ENCODE measurements around the gene CAPN8. TPM values are rescaled to one million over a fixed set of nuclear protein-coding genes. Genes with fewer than 3 reads are reported as not detected.

Gene CAPN8
- total RNA-seq, 1 experiment from 2014 or later: 0.54 TPM

GRCh38 chr1:223513309-223513708 is 152.2 kb downstream of the CAPN8 start:
- BruUV-seq (replicated peaks): no TSS peak
- Histone ChIP-seq H3K27ac (ENCODE audit: low read depth, low read length) (no peak overlapping the region), H3K27me3 (ENCODE audit: insufficient read depth, low read length) (0 out of 2 replicates have a peak, but pooled peaks cover 16% of the 10 kb centered on the region), H3K9ac (ENCODE audit: low read length) (no peak overlapping the region), H3K79me2 (ENCODE audit: insufficient read depth, low read length) (no peaks in the 10 kb centered on the region), H3K4me1 (ENCODE audit: control insufficient read depth in 1 of 2, insufficient read depth in 2 of 2, low read length in 2 of 2) (no peaks in the 10 kb centered on the region), H3K36me3 (ENCODE audit: control insufficient read depth in 1 of 2, insufficient read depth in 2 of 2, low read length in 2 of 2) (no peaks in the 10 kb centered on the region), H2AFZ (ENCODE audit: low read depth, low read length, poor library complexity, severe bottlenecking) (no peak overlapping the region), H3K9me3 (ENCODE audit: control insufficient read depth in 1 of 2, insufficient read depth in 1 of 2, low read depth in 1 of 2, low read length in 2 of 2) (no peaks in the 10 kb centered on the region), H4K20me1 (ENCODE audit: insufficient read depth) (no peaks in the 10 kb centered on the region), H3K9me2 (ENCODE audit: insufficient read depth) (no peaks in the 10 kb centered on the region), H3K4me3 (replicated peaks in 1 of 2; ENCODE audit: low read depth in 1 of 2, low read length in 2 of 2) (no peak overlapping the region), H3K4me2 (ENCODE audit: low read length) (no peak overlapping the region)
- ChIA-PET CTCF (no interaction called here), POLR2A (no interaction called here), RAD21 (ENCODE audit: low non-redundant PET in 1 of 2, low total read pairs in 2 of 2, uncharacterized antibody in 2 of 2, unreplicated experiment in 2 of 2) (no interaction called here)
- TF ChIP-seq CTCF (IDR thresholded peaks at IDR 0.05 in 2 of 3, conservative IDR thresholded peaks at IDR 0.05 in 1 of 3; ENCODE audit: borderline replicate concordance in 1 of 3, insufficient read depth in 1 of 3, low read depth in 2 of 3, low read length in 2 of 3): no peak
- no peak for TF ChIP-seq CEBPB (IDR thresholded peaks at IDR 0.05; ENCODE audit: low read depth)
- no peak for TF ChIP-seq SRF (IDR thresholded peaks at IDR 0.05; ENCODE audit: low read depth)
- TF ChIP-seq ELF1 (IDR thresholded peaks at IDR 0.05; ENCODE audit: borderline replicate concordance, low read depth): no peak
- no peak for TF ChIP-seq ATF3 (IDR thresholded peaks at IDR 0.05)
- ATAC-seq (no peak), DNase-seq (ENCODE audit: low read depth, low spot score) (no peak)
- intact Hi-C loops (cut with micrococcal nuclease): no loop called here

DNA sequence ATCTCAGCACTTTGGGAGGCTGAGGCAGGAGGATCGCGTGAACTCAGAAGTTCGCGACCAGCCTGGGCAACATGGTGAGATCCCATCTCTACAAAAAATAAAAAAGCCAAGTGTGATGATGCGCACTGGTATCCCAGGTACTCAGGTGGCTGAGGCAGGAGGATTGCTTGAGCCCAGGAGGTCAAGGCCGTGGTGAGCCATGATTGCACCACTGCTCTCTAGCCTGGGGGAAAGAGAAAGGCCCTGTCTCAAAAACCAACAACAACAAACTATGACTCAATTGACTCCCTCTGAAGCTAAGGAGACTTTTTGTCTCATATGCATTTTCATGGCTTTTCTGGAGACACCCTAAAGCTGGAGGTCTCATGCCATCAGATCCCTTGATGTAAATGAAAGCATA is 153.4 kb downstream of the CAPN8 start:
- Histone ChIP-seq H3K27me3 (ENCODE audit: insufficient read depth, low read length) (0 out of 2 replicates have a peak, but pooled peaks cover 16% of the 10 kb centered on the region), H2AFZ (ENCODE audit: low read depth, low read length, poor library complexity, severe bottlenecking) (no peak overlapping the region), H3K36me3 (ENCODE audit: control insufficient read depth in 1 of 2, insufficient read depth in 2 of 2, low read length in 2 of 2) (no peaks in the 10 kb centered on the region), H3K4me1 (ENCODE audit: control insufficient read depth in 1 of 2, insufficient read depth in 2 of 2, low read length in 2 of 2) (no peaks in the 10 kb centered on the region), H3K4me3 (replicated peaks in 1 of 2; ENCODE audit: low read depth in 1 of 2, low read length in 2 of 2) (no peak overlapping the region), H3K79me2 (ENCODE audit: insufficient read depth, low read length) (no peaks in the 10 kb centered on the region), H4K20me1 (ENCODE audit: insufficient read depth) (no peaks in the 10 kb centered on the region), H3K9ac (ENCODE audit: low read length) (no peak overlapping the region), H3K9me3 (ENCODE audit: control insufficient read depth in 1 of 2, insufficient read depth in 1 of 2, low read depth in 1 of 2, low read length in 2 of 2) (no peaks in the 10 kb centered on the region), H3K4me2 (ENCODE audit: low read length) (no peak overlapping the region), H3K27ac (ENCODE audit: low read depth, low read length) (no peak overlapping the region), H3K9me2 (ENCODE audit: insufficient read depth) (no peaks in the 10 kb centered on the region)
- POLR2A ChIA-PET: no interaction called here
- DNase-seq (ENCODE audit: low read depth, low spot score) (no peak), ATAC-seq (no peak)
- no TSS peak for BruUV-seq (replicated peaks)
- intact Hi-C loops (cut with micrococcal nuclease): no loop called here
- CTCF ChIA-PET: no interaction called here
- RAD21 ChIA-PET (ENCODE audit: low non-redundant PET in 1 of 2, low total read pairs in 2 of 2, uncharacterized antibody in 2 of 2, unreplicated experiment in 2 of 2): no interaction called here
- TF ChIP-seq RAD21 (IDR thresholded peaks at IDR 0.05; ENCODE audit: low read depth) (no peak), ZNF274 (IDR thresholded peaks at IDR 0.05; ENCODE audit: low read depth, low read length) (no peak), CTCF (IDR thresholded peaks at IDR 0.05 in 2 of 3, conservative IDR thresholded peaks at IDR 0.05 in 1 of 3; ENCODE audit: borderline replicate concordance in 1 of 3, insufficient read depth in 1 of 3, low read depth in 2 of 3, low read length in 2 of 3) (no peak), SP1 (IDR thresholded peaks at IDR 0.05; ENCODE audit: low read depth) (no peak), EZH2 (IDR thresholded peaks at IDR 0.05) (no peak), POLR2AphosphoS5 (IDR thresholded peaks at IDR 0.05; ENCODE audit: low read depth, low read length) (no peak), EZH2phosphoT487 (IDR thresholded peaks at IDR 0.05; ENCODE audit: borderline replicate concordance) (no peak)
- TF ChIP-seq, protein P1, sequence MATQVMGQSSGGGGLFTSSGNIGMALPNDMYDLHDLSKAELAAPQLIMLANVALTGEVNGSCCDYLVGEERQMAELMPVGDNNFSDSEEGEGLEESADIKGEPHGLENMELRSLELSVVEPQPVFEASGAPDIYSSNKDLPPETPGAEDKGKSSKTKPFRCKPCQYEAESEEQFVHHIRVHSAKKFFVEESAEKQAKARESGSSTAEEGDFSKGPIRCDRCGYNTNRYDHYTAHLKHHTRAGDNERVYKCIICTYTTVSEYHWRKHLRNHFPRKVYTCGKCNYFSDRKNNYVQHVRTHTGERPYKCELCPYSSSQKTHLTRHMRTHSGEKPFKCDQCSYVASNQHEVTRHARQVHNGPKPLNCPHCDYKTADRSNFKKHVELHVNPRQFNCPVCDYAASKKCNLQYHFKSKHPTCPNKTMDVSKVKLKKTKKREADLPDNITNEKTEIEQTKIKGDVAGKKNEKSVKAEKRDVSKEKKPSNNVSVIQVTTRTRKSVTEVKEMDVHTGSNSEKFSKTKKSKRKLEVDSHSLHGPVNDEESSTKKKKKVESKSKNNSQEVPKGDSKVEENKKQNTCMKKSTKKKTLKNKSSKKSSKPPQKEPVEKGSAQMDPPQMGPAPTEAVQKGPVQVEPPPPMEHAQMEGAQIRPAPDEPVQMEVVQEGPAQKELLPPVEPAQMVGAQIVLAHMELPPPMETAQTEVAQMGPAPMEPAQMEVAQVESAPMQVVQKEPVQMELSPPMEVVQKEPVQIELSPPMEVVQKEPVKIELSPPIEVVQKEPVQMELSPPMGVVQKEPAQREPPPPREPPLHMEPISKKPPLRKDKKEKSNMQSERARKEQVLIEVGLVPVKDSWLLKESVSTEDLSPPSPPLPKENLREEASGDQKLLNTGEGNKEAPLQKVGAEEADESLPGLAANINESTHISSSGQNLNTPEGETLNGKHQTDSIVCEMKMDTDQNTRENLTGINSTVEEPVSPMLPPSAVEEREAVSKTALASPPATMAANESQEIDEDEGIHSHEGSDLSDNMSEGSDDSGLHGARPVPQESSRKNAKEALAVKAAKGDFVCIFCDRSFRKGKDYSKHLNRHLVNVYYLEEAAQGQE (IDR thresholded peaks at IDR 0.05; ENCODE audit: low read depth): no peak
